HepG2 (cell line): Measurements from ENCODE around the gene PLEKHG2. TPM values are rescaled to one million over a fixed set of nuclear protein-coding genes. Genes with fewer than 3 reads are reported as not detected.

Source experiments
- AKNA ChIP-seq: sonication (generic); formaldehyde crosslinking; IDR thresholded peaks from 2 replicates; pipeline ENCODE4 v1.4.0; 2020; ENCODE audit warnings: missing genetic modification reagents, borderline replicate concordance
- ERF ChIP-seq: IDR thresholded peaks from 2 replicates; pipeline ENCODE4 v1.6.1; 2018; ENCODE audit warnings: missing biosample characterization, missing genetic modification reagents
- IKZF1 ChIP-seq: fragments of 450-650 bp; IDR thresholded peaks from 2 replicates; pipeline ENCODE4 v1.7.1; 2016
- KDM5B ChIP-seq: sonication (generic); formaldehyde crosslinking; IDR thresholded peaks from 2 replicates; pipeline ENCODE4 v1.4.0; 2020; ENCODE audit warnings: missing genetic modification reagents, mild to moderate bottlenecking, borderline replicate concordance
- MIXL1 ChIP-seq: IDR thresholded peaks from 2 replicates; pipeline ENCODE4 v1.6.1; 2016
- MXI1 ChIP-seq: IDR thresholded peaks from 3 replicates; pipeline ENCODE4 v1.6.1; 2012; ENCODE audit warnings: low read depth, low read length, inconsistent platforms, borderline replicate concordance
- POGK ChIP-seq: sonication (generic); formaldehyde crosslinking; conservative IDR thresholded peaks from 2 replicates; pipeline ENCODE4 v1.8.0; 2022; ENCODE audit warnings: mild to moderate bottlenecking, moderate library complexity, missing genetic modification reagents
- REST ChIP-seq, 2 experiments: IDR thresholded peaks; 2 replicates each; pipeline ENCODE4 v1.6.1; 2011 to 2012; ENCODE audit warnings: low read length in 2 of 2, borderline replicate concordance in 1 of 2, low read depth in 1 of 2, mild to moderate bottlenecking in 1 of 2, moderate library complexity in 1 of 2
- YEATS4 ChIP-seq: sonication (generic); formaldehyde crosslinking; IDR thresholded peaks from 2 replicates; pipeline ENCODE4 v1.4.0; 2020; ENCODE audit warnings: missing genetic modification reagents, borderline replicate concordance
- ZNF33A ChIP-seq: sonication (generic); formaldehyde crosslinking; IDR thresholded peaks from 2 replicates; pipeline ENCODE4 v1.5.1; 2020; ENCODE audit warnings: missing genetic modification reagents, mild to moderate bottlenecking, moderate library complexity, borderline replicate concordance
- ZNF451 ChIP-seq: sonication (generic); formaldehyde crosslinking; IDR thresholded peaks from 2 replicates; pipeline ENCODE4 v1.5.0; 2020; ENCODE audit warnings: mild to moderate bottlenecking, missing genetic modification reagents
- ZNF629 ChIP-seq: sonication (generic); formaldehyde crosslinking; conservative IDR thresholded peaks from 2 replicates; pipeline ENCODE4 v1.5.0; 2020; ENCODE audit warnings: missing genetic modification reagents
- ZSCAN30 ChIP-seq: sonication (generic); formaldehyde crosslinking; IDR thresholded peaks from 2 replicates; pipeline ENCODE4 v1.5.0; 2020; ENCODE audit warnings: mild to moderate bottlenecking, missing genetic modification reagents
- polyA plus RNA-seq, 8 experiments: library from polyadenylated mRNA; depleted of rRNA in 3 of 8; stranded (reverse) in 7 of 8; unstranded in 1 of 8; fragments of >200 nt; fragmentation: Illumina TruSeq in 4 of 8; extraction: Trizol in 4 of 8; gene quantifications; 2 replicates each; pipeline versions ENCODE4 v1.2.1 to v1.2.3, GENCODE V29; 2011 to 2016; ENCODE audit warnings: low read depth in 4 of 8, missing spikeins in 1 of 8, mixed read lengths in 1 of 8; ENCODE audit not compliant: insufficient read depth in 1 of 8
- total RNA-seq, 5 experiments: library from RNA; depleted of rRNA; stranded (reverse); fragments of >200 nt; fragmentation: Illumina TruSeq; extraction: Trizol; gene quantifications; 2 replicates each; pipeline ENCODE4 v1.2.3, GENCODE V29; 2016; ENCODE audit warnings: low read depth in 1 of 5
- TF ChIP-seq, protein P1 (sequence below): sonication (generic); formaldehyde crosslinking; IDR thresholded peaks from 2 replicates; pipeline ENCODE4 v1.8.1; 2023; ENCODE audit warnings: mild to moderate bottlenecking, missing genetic modification reagents
- TF ChIP-seq, protein P2 (sequence below): sonication (generic); formaldehyde crosslinking; IDR thresholded peaks from 2 replicates; pipeline ENCODE4 v1.5.0; 2020; ENCODE audit warnings: missing genetic modification reagents, mild to moderate bottlenecking, borderline replicate concordance

Gene PLEKHG2
- total and polyA plus RNA-seq, 2 of the 13 experiments (the other 11 are each of a cell fraction or from before 2014, with no cell fraction given), result 3.6 to 6.8 TPM

DNA sequence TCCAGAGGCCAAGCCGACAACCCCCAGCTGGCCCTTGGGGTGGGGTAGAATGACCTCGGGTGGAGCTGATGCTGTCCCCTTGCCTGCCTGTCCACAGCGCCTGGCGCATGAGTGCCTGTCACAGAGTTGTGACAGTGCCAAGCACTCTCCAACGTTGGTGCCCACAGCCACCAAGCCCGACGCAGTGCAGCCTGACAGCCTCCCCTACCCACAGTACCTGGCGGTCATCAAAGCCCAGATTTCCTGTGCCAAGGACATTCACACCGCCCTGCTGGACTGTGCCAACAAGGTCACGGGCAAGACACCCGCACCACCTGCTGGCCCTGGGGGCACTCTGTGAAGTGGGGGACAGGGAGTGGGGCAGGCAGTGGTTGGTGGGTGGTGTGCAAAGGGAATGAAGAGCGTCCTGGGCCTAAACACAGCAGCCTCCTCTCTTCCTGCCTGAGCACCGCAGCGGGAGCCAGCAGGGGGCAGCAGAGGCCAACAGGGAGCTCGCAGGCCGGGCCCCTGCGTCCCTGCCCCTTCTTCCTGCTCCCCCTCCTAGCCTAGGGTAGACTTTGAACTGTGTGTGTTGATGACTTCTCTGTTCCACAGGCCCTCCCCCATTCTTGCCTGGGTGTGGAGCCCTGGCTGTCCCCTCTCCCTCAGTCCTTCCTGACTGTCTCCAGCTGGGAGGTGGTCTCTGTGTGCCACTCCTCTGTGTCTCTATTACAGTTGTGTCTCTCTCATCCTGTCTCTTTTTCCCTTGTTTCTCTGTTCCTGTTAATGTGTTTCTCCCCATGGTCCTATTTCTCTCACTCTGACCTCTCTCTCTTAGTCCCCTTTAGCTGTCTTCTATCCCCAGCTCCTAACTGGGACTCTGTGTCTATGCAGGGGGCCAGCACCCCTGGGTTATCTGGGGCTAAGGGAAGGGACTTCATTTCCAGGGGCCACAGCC is 14.8 kb upstream of the PLEKHG2 start (continued):
- TF ChIP-seq ZNF33A (CRISPR knock-in tag), result no peak
- no peak for TF ChIP-seq POGK
- TF ChIP-seq ERF, result peak; percentile 92
- TF ChIP-seq, protein P1, sequence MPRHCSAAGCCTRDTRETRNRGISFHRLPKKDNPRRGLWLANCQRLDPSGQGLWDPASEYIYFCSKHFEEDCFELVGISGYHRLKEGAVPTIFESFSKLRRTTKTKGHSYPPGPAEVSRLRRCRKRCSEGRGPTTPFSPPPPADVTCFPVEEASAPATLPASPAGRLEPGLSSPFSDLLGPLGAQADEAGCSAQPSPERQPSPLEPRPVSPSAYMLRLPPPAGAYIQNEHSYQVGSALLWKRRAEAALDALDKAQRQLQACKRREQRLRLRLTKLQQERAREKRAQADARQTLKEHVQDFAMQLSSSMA (CRISPR knock-in tag), result no peak
- TF ChIP-seq YEATS4 (CRISPR knock-in tag), result no peak
- 0 out of 2 replicates have a peak, but pooled peaks have one; percentile 53 for TF ChIP-seq ZNF629 (CRISPR knock-in tag)
- TF ChIP-seq IKZF1, result no peak
- no peak for TF ChIP-seq AKNA (CRISPR knock-in tag)
- TF ChIP-seq, protein P2, sequence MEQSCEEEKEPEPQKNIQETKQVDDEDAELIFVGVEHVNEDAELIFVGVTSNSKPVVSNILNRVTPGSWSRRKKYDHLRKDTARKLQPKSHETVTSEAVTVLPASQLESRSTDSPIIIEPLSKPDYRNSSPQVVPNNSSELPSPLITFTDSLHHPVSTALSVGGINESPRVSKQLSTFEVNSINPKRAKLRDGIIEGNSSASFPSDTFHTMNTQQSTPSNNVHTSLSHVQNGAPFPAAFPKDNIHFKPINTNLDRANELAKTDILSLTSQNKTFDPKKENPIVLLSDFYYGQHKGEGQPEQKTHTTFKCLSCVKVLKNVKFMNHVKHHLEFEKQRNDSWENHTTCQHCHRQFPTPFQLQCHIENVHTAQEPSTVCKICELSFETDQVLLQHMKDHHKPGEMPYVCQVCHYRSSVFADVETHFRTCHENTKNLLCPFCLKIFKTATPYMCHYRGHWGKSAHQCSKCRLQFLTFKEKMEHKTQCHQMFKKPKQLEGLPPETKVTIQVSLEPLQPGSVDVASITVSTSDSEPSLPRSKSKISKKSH (CRISPR knock-in tag), result peak; percentile 73; the same call in 1 of the 2 replicates
- peak; percentile 36; the same call in 1 of the 2 replicates for TF ChIP-seq ZNF451 (CRISPR knock-in tag)
- TF ChIP-seq KDM5B, result peak; percentile 65; the same call in 1 of the 2 replicates
- TF ChIP-seq REST (IDR thresholded peaks at IDR 0.05; ENCODE audit: borderline replicate concordance in 1 of 2, low read depth in 1 of 2, low read length in 2 of 2), result no peak
- no peak for TF ChIP-seq ZSCAN30 (CRISPR knock-in tag)
- TF ChIP-seq MXI1, result peak; percentile 81; the same call in 1 of the 3 replicates
- peak; percentile 49 for TF ChIP-seq MIXL1 (CRISPR knock-in tag)
